HEK293T (cell line): ENCODE data around the gene HAT1.
A peak's percentile ranks its signal among the peaks of the same experiment; 100 is the strongest.

Source experiments
- BHLHE40 ChIP-seq: fragments of 450-650 bp; IDR thresholded peaks from 2 replicates; pipeline ENCODE4 v1.6.1; 2016; ENCODE audit warnings: mild to moderate bottlenecking, moderate library complexity, borderline replicate concordance
- ELF4 ChIP-seq: fragments of 450-650 bp; IDR thresholded peaks from 2 replicates; pipeline ENCODE4 v1.6.1; 2017; ENCODE audit warnings: antibody characterized with exemption
- FOXA1 ChIP-seq: fragments of 450-650 bp; IDR thresholded peaks from 2 replicates; pipeline ENCODE4 v1.6.1; 2016; ENCODE audit warnings: mild to moderate bottlenecking
- FOXK2 ChIP-seq: fragments of 450-650 bp; IDR thresholded peaks from 2 replicates; pipeline ENCODE4 v1.6.1; 2016; ENCODE audit warnings: mild to moderate bottlenecking
- FOXM1 ChIP-seq: fragments of 450-650 bp; IDR thresholded peaks from 2 replicates; pipeline ENCODE4 v1.6.1; 2017; ENCODE audit warnings: mild to moderate bottlenecking, borderline replicate concordance
- HDGF ChIP-seq: fragments of 450-650 bp; IDR thresholded peaks from 2 replicates; pipeline ENCODE4 v1.6.1; 2017; ENCODE audit warnings: antibody characterized with exemption, borderline replicate concordance
- L3MBTL2 ChIP-seq: fragments of 450-650 bp; conservative IDR thresholded peaks from 2 replicates; pipeline ENCODE4 v1.6.1; 2016; ENCODE audit warnings: mild to moderate bottlenecking
- SP1 ChIP-seq: fragments of 450-650 bp; IDR thresholded peaks from 2 replicates; pipeline ENCODE4 v1.6.1; 2017
- SUZ12 ChIP-seq: fragments of 450-650 bp; IDR thresholded peaks from 2 replicates; pipeline ENCODE4 v1.6.1; 2016; ENCODE audit warnings: mild to moderate bottlenecking
- TARDBP ChIP-seq: fragments of 450-650 bp; IDR thresholded peaks from 2 replicates; pipeline ENCODE4 v1.6.1; 2016
- ZNF384 ChIP-seq: fragments of 450-650 bp; IDR thresholded peaks from 2 replicates; pipeline ENCODE4 v1.6.1; 2016

GRCh38 chr2:171923206-171923605, 945 bp downstream of the HAT1 start:
- no peak for TF ChIP-seq TARDBP
- no peak for TF ChIP-seq HDGF
- no peak for TF ChIP-seq FOXA1
- TF ChIP-seq BHLHE40 = no peak
- TF ChIP-seq ELF4 = no peak
- peak; percentile 50; the same call in 1 of the 2 replicates for TF ChIP-seq ZNF384
- TF ChIP-seq FOXM1 = no peak
- TF ChIP-seq L3MBTL2 = no peak
- no peak for TF ChIP-seq SUZ12
- no peak for TF ChIP-seq FOXK2
- no peak for TF ChIP-seq SP1
